ENCODE measurements around the gene ENTPD3.

DNA sequence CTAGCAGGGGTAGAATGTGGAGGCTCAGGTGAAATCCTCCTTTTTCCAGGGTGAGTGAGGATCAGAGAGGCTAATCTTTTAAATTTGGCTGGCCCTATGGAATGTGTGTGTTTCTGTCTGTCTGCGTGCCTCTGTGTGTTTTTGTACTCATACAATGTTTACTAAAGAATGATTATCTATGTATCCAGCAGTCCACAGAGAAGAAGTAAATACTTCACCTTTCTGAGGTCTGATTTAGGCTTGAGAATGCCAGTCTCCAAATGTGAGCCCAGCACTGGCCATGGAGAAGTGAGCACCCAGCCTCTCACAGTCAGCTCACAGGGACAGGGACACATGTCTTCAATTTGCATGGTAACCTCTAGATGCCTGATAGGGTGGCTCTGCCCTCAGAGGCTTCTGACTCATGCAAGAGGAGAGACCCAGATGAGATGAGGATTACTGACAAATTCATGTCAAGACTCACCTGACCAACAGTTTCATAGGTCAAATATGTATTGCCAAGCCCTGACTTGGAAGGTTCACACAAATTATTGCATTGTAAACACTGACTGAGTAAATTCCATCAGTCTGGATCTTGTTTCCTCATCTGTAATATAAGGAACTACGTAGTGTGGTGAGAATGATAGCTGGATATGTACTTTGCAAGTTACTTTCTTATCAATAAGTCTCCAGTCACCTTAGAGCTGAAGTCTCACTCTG is 31.0 kb downstream of the ENTPD3 start:
- TF ChIP-seq, protein P1, sequence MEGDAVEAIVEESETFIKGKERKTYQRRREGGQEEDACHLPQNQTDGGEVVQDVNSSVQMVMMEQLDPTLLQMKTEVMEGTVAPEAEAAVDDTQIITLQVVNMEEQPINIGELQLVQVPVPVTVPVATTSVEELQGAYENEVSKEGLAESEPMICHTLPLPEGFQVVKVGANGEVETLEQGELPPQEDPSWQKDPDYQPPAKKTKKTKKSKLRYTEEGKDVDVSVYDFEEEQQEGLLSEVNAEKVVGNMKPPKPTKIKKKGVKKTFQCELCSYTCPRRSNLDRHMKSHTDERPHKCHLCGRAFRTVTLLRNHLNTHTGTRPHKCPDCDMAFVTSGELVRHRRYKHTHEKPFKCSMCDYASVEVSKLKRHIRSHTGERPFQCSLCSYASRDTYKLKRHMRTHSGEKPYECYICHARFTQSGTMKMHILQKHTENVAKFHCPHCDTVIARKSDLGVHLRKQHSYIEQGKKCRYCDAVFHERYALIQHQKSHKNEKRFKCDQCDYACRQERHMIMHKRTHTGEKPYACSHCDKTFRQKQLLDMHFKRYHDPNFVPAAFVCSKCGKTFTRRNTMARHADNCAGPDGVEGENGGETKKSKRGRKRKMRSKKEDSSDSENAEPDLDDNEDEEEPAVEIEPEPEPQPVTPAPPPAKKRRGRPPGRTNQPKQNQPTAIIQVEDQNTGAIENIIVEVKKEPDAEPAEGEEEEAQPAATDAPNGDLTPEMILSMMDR (conservative IDR thresholded peaks at IDR 0.05 in 1 of 2, IDR thresholded peaks at IDR 0.05 in 1 of 2; ENCODE audit: extremely low read depth in 1 of 2, insufficient read depth in 1 of 2, low read depth in 1 of 2, low read length in 2 of 2): no peak
- no peak for TF ChIP-seq EZH2 (IDR thresholded peaks at IDR 0.05; ENCODE audit: borderline replicate concordance, low read length)
